H1 (cell line): ENCODE results near the gene TRPT1. TPM values are rescaled to one million over a fixed set of nuclear protein-coding genes. Genes with fewer than 3 reads are reported as not detected.
A peak's percentile ranks its signal among the peaks of the same experiment; 100 is the strongest.

Experiments used
- CTCF ChIA-PET: fragments of 300-600 bp; sonication (Branson Sonifier 250); formaldehyde crosslinking; loops from one replicate; lab custom pipeline; 2021; ENCODE audit not compliant: partially characterized antibody; lab: Charles Lee
- POLR2A ChIA-PET: fragments of 300-600 bp; sonication (Branson Sonifier 250); formaldehyde crosslinking; loops from one replicate; lab custom pipeline; 2021; ENCODE audit warnings: inconsistent platforms; ENCODE audit not compliant: partially characterized antibody; lab: Charles Lee
- DNase-seq, 2 experiments: peaks; one replicate each; pipeline versions ENCODE4 v3.0.0 to v3.0.0-alpha.2; 2010 to 2022; ENCODE audit warnings: low spot score in 2 of 2, low read depth in 1 of 2, mixed read lengths in 1 of 2
- FAIRE-seq: peaks from 2 replicates; lab custom pipeline; 2011; peaks lifted over from hg19 to GRCh38; lab: Jason Lieb, UNC
- H2AFZ ChIP-seq: 2 replicates; pipeline ENCODE4 v1.8.1; 2012; ENCODE audit warnings: low read length, inconsistent platforms
- H2AK5ac ChIP-seq: 2 replicates; pipeline ENCODE4 v1.6.1; 2013; ENCODE audit warnings: low read depth, low read length
- H2BK120ac ChIP-seq: replicated peaks from 2 replicates; pipeline ENCODE3; 2013; ENCODE audit warnings: low read depth, low read length, inconsistent platforms
- H2BK12ac ChIP-seq: 2 replicates; pipeline ENCODE4 v1.6.1; 2013; ENCODE audit warnings: low read depth, low read length
- H2BK15ac ChIP-seq: 2 replicates; pipeline ENCODE4 v1.6.1; 2013; ENCODE audit warnings: low read length
- H2BK20ac ChIP-seq: 2 replicates; pipeline ENCODE4 v1.6.1; 2013; ENCODE audit warnings: low read length
- H2BK5ac ChIP-seq: 2 replicates; pipeline ENCODE4 v1.6.1; 2013; ENCODE audit warnings: low read depth, low read length
- H3K14ac ChIP-seq: 2 replicates; pipeline ENCODE4 v1.6.1; 2013; ENCODE audit warnings: inconsistent platforms; ENCODE audit not compliant: insufficient read length
- H3K18ac ChIP-seq: 2 replicates; pipeline ENCODE4 v1.6.1; 2013; ENCODE audit warnings: low read length; ENCODE audit errors: extremely low read depth
- H3K23ac ChIP-seq: 2 replicates; pipeline ENCODE4 v1.6.1; 2013; ENCODE audit warnings: inconsistent platforms; ENCODE audit not compliant: insufficient read length
- H3K23me2 ChIP-seq: 2 replicates; pipeline ENCODE4 v1.6.1; 2013; ENCODE audit warnings: low read depth, low read length
- H3K27ac ChIP-seq: 2 replicates; pipeline ENCODE4 v1.6.1; 2011; ENCODE audit warnings: low read depth, low read length, inconsistent platforms
- H3K27me3 ChIP-seq, 4 experiments: replicated peaks in 1 of 4; 1 replicate in 1 of 4; 2 replicates in 3 of 4; pipeline versions ENCODE4 v1.6.1 to v1.8.1; 2011 to 2013; ENCODE audit warnings: low read length in 3 of 4, mild to moderate bottlenecking in 3 of 4, inconsistent platforms in 2 of 4, mixed read lengths in 2 of 4, moderate library complexity in 1 of 4; ENCODE audit not compliant: control insufficient read depth in 3 of 4, insufficient read depth in 3 of 4; ENCODE audit errors: extremely low read depth in 1 of 4
- H3K36me3 ChIP-seq, 4 experiments: 2 replicates each; pipeline versions ENCODE4 v1.6.1 to v1.8.1; 2011 to 2013; ENCODE audit warnings: mild to moderate bottlenecking in 4 of 4, low read length in 3 of 4, moderate library complexity in 2 of 4, control low read depth in 1 of 4, inconsistent platforms in 1 of 4; ENCODE audit not compliant: insufficient read depth in 4 of 4, control insufficient read depth in 2 of 4
- H3K4ac ChIP-seq: replicated peaks from 2 replicates; pipeline ENCODE3; 2013; ENCODE audit warnings: low read length, low read depth, mixed read lengths, inconsistent platforms; ENCODE audit not compliant: insufficient read length
- H3K4me1 ChIP-seq, 4 experiments: replicated peaks in 1 of 4; 1 replicate in 1 of 4; 2 replicates in 3 of 4; pipeline versions ENCODE4 v1.6.1 to v1.8.1; 2011 to 2013; ENCODE audit warnings: low read length in 3 of 4, inconsistent platforms in 2 of 4, mixed read lengths in 1 of 4; ENCODE audit not compliant: insufficient read depth in 4 of 4, control insufficient read depth in 3 of 4
- H3K4me2 ChIP-seq, 2 experiments: 2 replicates each; pipeline versions ENCODE4 v1.6.1 to v1.8.1; 2011 to 2013; ENCODE audit warnings: low read depth in 2 of 2, low read length in 2 of 2, control low read depth in 1 of 2, inconsistent platforms in 1 of 2, mild to moderate bottlenecking in 1 of 2; ENCODE audit not compliant: insufficient read depth in 1 of 2
- H3K4me3 ChIP-seq, 4 experiments: fragments of 200-600, 300-600 bp in 1 of 4; sonication (generic), shearing (Covaris generic), sonication (Bioruptor Twin) in 1 of 4; 2 replicates each; pipeline versions ENCODE4 v1.5.1 to v1.8.1; 2011 to 2016; ENCODE audit warnings: low read length in 4 of 4, low read depth in 3 of 4, control low read depth in 2 of 4, inconsistent platforms in 2 of 4, mild to moderate bottlenecking in 2 of 4, mixed read lengths in 1 of 4, moderate library complexity in 1 of 4; ENCODE audit not compliant: insufficient read depth in 2 of 4; ENCODE audit errors: extremely low read depth in 1 of 4
- H3K56ac ChIP-seq: replicated peaks from 2 replicates; pipeline ENCODE3; 2013; ENCODE audit warnings: low read depth, mild to moderate bottlenecking, mixed read lengths, low read length, inconsistent platforms; ENCODE audit not compliant: insufficient read length
- H3K79me1 ChIP-seq: 2 replicates; pipeline ENCODE4 v1.6.1; 2013; ENCODE audit warnings: low read depth, low read length, control low read depth
- H3K79me2 ChIP-seq, 2 experiments: 2 replicates each; pipeline versions ENCODE4 v1.6.1 to v1.8.1; 2012 to 2013; ENCODE audit warnings: low read length in 2 of 2, mild to moderate bottlenecking in 2 of 2, inconsistent platforms in 1 of 2; ENCODE audit not compliant: insufficient read depth in 2 of 2, control insufficient read depth in 1 of 2
- H3K9ac ChIP-seq, 4 experiments: replicated peaks in 1 of 4; 1 replicate in 1 of 4; 2 replicates in 3 of 4; pipeline versions ENCODE4 v1.6.1 to v1.8.1; 2011 to 2013; ENCODE audit warnings: low read depth in 3 of 4, low read length in 3 of 4, control low read depth in 2 of 4, mild to moderate bottlenecking in 2 of 4, moderate library complexity in 2 of 4, inconsistent platforms in 1 of 4; ENCODE audit errors: extremely low read depth in 1 of 4
- H3K9me3 ChIP-seq, 2 experiments: 2 replicates each; pipeline versions ENCODE4 v1.6.1 to v1.8.1; 2012 to 2013; ENCODE audit warnings: mild to moderate bottlenecking in 2 of 2, moderate library complexity in 2 of 2, control low read depth in 1 of 2, inconsistent platforms in 1 of 2, low read depth in 1 of 2, low read length in 1 of 2, mixed read lengths in 1 of 2; ENCODE audit not compliant: insufficient read depth in 2 of 2
- H4K20me1 ChIP-seq, 2 experiments: replicated peaks in 1 of 2; 2 replicates each; pipeline versions ENCODE3 to v1.8.1; 2011 to 2013; ENCODE audit warnings: inconsistent platforms in 2 of 2, low read length in 2 of 2, mild to moderate bottlenecking in 1 of 2; ENCODE audit not compliant: insufficient read depth in 2 of 2, control insufficient read depth in 1 of 2
- H4K5ac ChIP-seq: 2 replicates; pipeline ENCODE4 v1.6.1; 2013; ENCODE audit warnings: low read length, low read depth, mixed read lengths, inconsistent platforms; ENCODE audit not compliant: insufficient read length
- H4K8ac ChIP-seq: 2 replicates; pipeline ENCODE4 v1.8.0; 2013; ENCODE audit warnings: mild to moderate bottlenecking, moderate library complexity, low read length, inconsistent platforms; ENCODE audit not compliant: insufficient read depth; ENCODE audit errors: extremely low read depth
- H4K91ac ChIP-seq: replicated peaks from 2 replicates; pipeline ENCODE3; 2013; ENCODE audit warnings: low read length, mixed read lengths, inconsistent platforms; ENCODE audit not compliant: insufficient read length
- ASH2L ChIP-seq: fragments of 200-600, 300-600 bp; sonication (generic); IDR thresholded peaks from one replicate; pipeline ENCODE4 v1.7.1; 2017; ENCODE audit warnings: low read length
- CBX8 ChIP-seq: fragments of 300-800, 300-1000 bp; sonication (generic); IDR thresholded peaks from 2 replicates; pipeline ENCODE4 v1.7.1; 2016; ENCODE audit warnings: low read depth, low read length, borderline replicate concordance
- HDAC6 ChIP-seq: IDR thresholded peaks from one replicate; pipeline ENCODE4 v1.7.1; 2012; ENCODE audit warnings: low read depth, mild to moderate bottlenecking, inconsistent platforms, low read length, moderate library complexity
- JUND ChIP-seq: IDR thresholded peaks from 2 replicates; pipeline ENCODE4 v1.6.1; 2011; ENCODE audit warnings: mild to moderate bottlenecking, improper control_type of control experiment, low read length
- KDM5A ChIP-seq: fragments of 200-600 bp; IDR thresholded peaks from 2 replicates; pipeline ENCODE4 v1.7.1; 2012; ENCODE audit warnings: mild to moderate bottlenecking, low read length, inconsistent platforms, mixed read lengths
- POLR2A ChIP-seq, 2 experiments: IDR thresholded peaks; 1 replicate in 1 of 2; 2 replicates in 1 of 2; pipeline ENCODE4 v1.6.1; 2011; ENCODE audit warnings: low read depth in 2 of 2, low read length in 2 of 2, mild to moderate bottlenecking in 2 of 2; ENCODE audit errors: control extremely low read depth in 1 of 2
- RAD21 ChIP-seq, 2 experiments: IDR thresholded peaks in 1 of 2; conservative IDR thresholded peaks in 1 of 2; 2 replicates each; pipeline ENCODE4 v1.6.1; 2011; ENCODE audit warnings: low read depth in 2 of 2, low read length in 2 of 2, improper control_type of control experiment in 1 of 2, inconsistent platforms in 1 of 2, mild to moderate bottlenecking in 1 of 2, moderate library complexity in 1 of 2
- RFX5 ChIP-seq: IDR thresholded peaks from 2 replicates; pipeline ENCODE4 v1.6.1; 2011; ENCODE audit warnings: low read depth, low read length, improper control_type of control experiment, borderline replicate concordance
- RNF2 ChIP-seq: fragments of 200-900, 300-1000 bp; sonication (generic); IDR thresholded peaks from 2 replicates; pipeline ENCODE4 v1.7.1; 2016; ENCODE audit warnings: borderline replicate concordance, low read depth, mild to moderate bottlenecking, antibody characterized with exemption, low read length; ENCODE audit not compliant: poor library complexity, severe bottlenecking; ENCODE audit errors: missing control alignments
- SIX5 ChIP-seq: IDR thresholded peaks from 2 replicates; pipeline ENCODE4 v1.6.1; 2011; ENCODE audit warnings: mild to moderate bottlenecking, low read depth, low read length
- TAF1 ChIP-seq: IDR thresholded peaks from 2 replicates; pipeline ENCODE4 v1.6.1; 2011; ENCODE audit warnings: mild to moderate bottlenecking, low read depth, low read length
- WGBS, 2 experiments: shearing (Covaris generic) in 1 of 2; methylation state at CpG; one replicate each; pipeline versions ENCODE4 v1.1.6 to v1.1.7; 2013 to 2015; ENCODE audit warnings: low lambda C conversion rate in 2 of 2, mixed read lengths in 2 of 2, inconsistent platforms in 1 of 2, low coverage in 1 of 2, missing lambda C conversion rate in 1 of 2; ENCODE audit not compliant: insufficient replicate concordance in 2 of 2, insufficient coverage in 1 of 2, insufficient read length in 1 of 2; ENCODE audit errors: extremely low coverage in 1 of 2, missing lambda C conversion rate in 1 of 2; 5-methylcytosine and 5-hydroxymethylcytosine counted together
- polyA plus RNA-seq, 7 experiments: library from polyadenylated mRNA; depleted of rRNA in 3 of 7; stranded (reverse) in 5 of 7; unstranded in 2 of 7; fragments of >200 nt in 5 of 7; fragments of 200-250 nt in 2 of 7; gene quantifications; 1 replicate in 5 of 7; 2 replicates in 1 of 7; 4 replicates in 1 of 7; pipeline versions ENCODE4 v1.2.1 to v1.2.3, GENCODE V29; 2011 to 2013; ENCODE audit warnings: missing spikeins in 2 of 7, mixed read lengths in 2 of 7
- total RNA-seq: library from RNA; stranded (reverse); fragmentation: NEBNext Ultra II Directional; extraction: Animal tissue kit (Norgen Biotek cat#: 25700); gene quantifications from 2 replicates; pipeline ENCODE4 v1.2.1, GENCODE V29; 2021
- TF ChIP-seq, protein P1 (sequence below): IDR thresholded peaks from 2 replicates; pipeline ENCODE4 v1.6.1; 2012; ENCODE audit warnings: inconsistent platforms
- TF ChIP-seq, protein P2 (sequence below): IDR thresholded peaks from 2 replicates; pipeline ENCODE4 v1.6.1; 2011; ENCODE audit warnings: low read depth, mild to moderate bottlenecking, low read length; ENCODE audit not compliant: insufficient read depth

TRPT1 gene
- total and polyA plus RNA-seq, 2 of the 8 experiments (the other 6 are each of a cell fraction or from before 2014, with no cell fraction given): 34.5 to 74.6 TPM

DNA sequence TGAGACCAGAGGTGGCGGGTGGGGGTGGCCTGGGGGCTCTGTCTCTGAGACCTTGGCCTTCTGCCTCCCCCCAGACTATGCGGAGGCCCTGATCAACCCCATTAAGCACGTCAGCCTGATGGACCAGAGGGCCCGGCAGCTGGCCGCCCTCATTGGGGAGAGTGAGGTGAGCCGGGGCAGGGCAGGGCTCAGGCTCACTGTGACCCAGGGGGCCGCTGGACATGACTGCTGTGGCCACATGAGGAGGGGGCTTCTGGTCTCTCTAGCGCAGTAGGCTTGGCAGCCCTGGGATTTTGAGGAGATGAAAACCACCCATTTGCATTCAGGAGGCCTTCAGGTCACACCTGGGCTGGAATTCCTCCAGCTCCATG is 37.9 kb upstream of the TRPT1 start:
- Histone ChIP-seq H3K4me2 (no peak overlapping the region), H2AK5ac (no peak overlapping the region), H3K56ac (peak overlapping the region; percentile 46), H4K5ac (no peak overlapping the region), H2BK120ac (no peak overlapping the region), H4K8ac (peak overlapping the region; percentile 71; the same call in 1 of the 2 replicates), H2BK5ac (no peak overlapping the region), H3K14ac (no peak overlapping the region), H3K9ac (no peak overlapping the region), H3K27me3 (no peaks in the 10 kb centered on the region), H3K36me3 (peaks cover 20 to 71% (median 35%) of the 10 kb centered on the region in 4 experiments), H4K20me1 (peaks cover 4 to 15% of the 10 kb centered on the region in 2 experiments), H2AFZ (no peak overlapping the region), H3K23me2 (no peaks in the 10 kb centered on the region), H3K4me1 (peaks cover 0 to 10% (median 4%) of the 10 kb centered on the region in 4 experiments; a peak in 5 of 7 replicates), H3K23ac (no peak overlapping the region), H3K27ac (no peak overlapping the region), H4K91ac (no peak overlapping the region), H3K79me2 (no peaks in the 10 kb centered on the region), H3K79me1 (no peaks in the 10 kb centered on the region), H2BK20ac (no peak overlapping the region), H2BK15ac (no peak overlapping the region), H3K9me3 (no peaks in the 10 kb centered on the region), H2BK12ac (no peak overlapping the region), H3K4ac (no peak overlapping the region), H3K4me3 (no peak overlapping the region), H3K18ac (no peak overlapping the region)
- DNase-seq (no peak), FAIRE-seq (no peak)
- CTCF ChIA-PET: interaction anchor here (0.5 to 8.5 kb wide), 10 partner anchors 8 to 706 kb away, joined by 3 to 102 read pairs (median 6); partner anchors contain the start of genes CATSPERZ, PLCB3 and PPP1R14B
- POLR2A ChIA-PET: interaction anchor here (0.6 to 11.9 kb wide), 5 partner anchors 7 to 59 kb away, joined by 3 to 352 read pairs (median 4); partner anchors contain the start of genes FKBP2, PLCB3 and PPP1R14B
- WGBS, 2 experiments: 89% methylated on average over 8 of the region's 8 CpGs; no CpG with 5 or more reads in 1 of the 2 experiments
- TF ChIP-seq KDM5A (no peak), HDAC6 (no peak), JUND (no peak), CBX8 (no peak), RFX5 (no peak), POLR2A (IDR thresholded peaks at IDR 0.05; ENCODE audit: control extremely low read depth in 1 of 2, low read depth in 2 of 2, low read length in 2 of 2) (no peak), SIX5 (no peak), RAD21 (IDR thresholded peaks at IDR 0.05 in 1 of 2, conservative IDR thresholded peaks at IDR 0.05 in 1 of 2; ENCODE audit: low read depth in 2 of 2, low read length in 2 of 2) (no peak), TAF1 (no peak), RNF2 (no peak), ASH2L (no peak)
- TF ChIP-seq, protein P1, sequence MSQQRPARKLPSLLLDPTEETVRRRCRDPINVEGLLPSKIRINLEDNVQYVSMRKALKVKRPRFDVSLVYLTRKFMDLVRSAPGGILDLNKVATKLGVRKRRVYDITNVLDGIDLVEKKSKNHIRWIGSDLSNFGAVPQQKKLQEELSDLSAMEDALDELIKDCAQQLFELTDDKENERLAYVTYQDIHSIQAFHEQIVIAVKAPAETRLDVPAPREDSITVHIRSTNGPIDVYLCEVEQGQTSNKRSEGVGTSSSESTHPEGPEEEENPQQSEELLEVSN: no peak
- TF ChIP-seq, protein P2, sequence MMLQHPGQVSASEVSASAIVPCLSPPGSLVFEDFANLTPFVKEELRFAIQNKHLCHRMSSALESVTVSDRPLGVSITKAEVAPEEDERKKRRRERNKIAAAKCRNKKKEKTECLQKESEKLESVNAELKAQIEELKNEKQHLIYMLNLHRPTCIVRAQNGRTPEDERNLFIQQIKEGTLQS: no peak
